GM12892 (cell line): ENCODE results near the gene ATXN1.

Experiments
- POLR2A ChIP-seq: IDR thresholded peaks from 2 replicates; pipeline ENCODE4 v1.6.1; 2011; ENCODE audit warnings: low read depth, low read length, control low read depth
- POLR2AphosphoS5 ChIP-seq: IDR thresholded peaks from 2 replicates; pipeline ENCODE4 v1.6.1; 2011; ENCODE audit warnings: low read depth, low read length, control low read depth
- TAF1 ChIP-seq: IDR thresholded peaks from 2 replicates; pipeline ENCODE4 v1.6.1; 2011; ENCODE audit warnings: low read depth, mild to moderate bottlenecking, control low read depth, low read length, borderline replicate concordance

DNA sequence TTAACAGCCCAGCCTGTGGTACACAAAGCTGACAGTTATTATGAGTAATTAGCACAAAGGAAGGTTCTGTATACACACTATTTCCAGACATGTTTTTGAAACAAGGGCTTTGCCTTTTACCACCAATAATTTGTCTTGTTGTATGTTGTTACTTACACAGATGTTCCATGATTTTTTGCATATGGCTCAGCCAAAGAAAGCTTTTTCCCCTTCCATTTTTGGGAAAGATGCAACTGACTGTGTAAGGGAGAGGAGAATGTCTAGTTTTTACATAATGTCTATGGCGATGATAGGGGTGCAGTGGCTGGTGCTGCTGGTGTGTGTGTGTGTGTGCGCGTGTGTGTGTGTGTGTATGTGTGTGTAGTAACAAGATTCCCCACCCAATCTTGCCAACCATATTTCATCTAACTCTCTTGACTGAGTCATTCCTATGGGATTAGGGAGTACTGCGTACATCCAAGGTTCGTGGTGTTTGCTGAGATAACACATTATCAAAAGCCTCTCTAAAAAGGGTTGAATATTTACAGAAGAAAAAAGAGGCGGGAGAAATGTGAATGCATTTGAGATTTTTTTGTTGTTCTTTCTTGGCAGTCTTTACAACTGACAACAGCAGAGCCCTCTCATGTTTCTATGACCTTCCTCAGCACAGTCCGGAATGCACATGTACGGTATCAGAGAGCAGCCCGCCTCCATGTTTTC lies 330.7 kb downstream of the ATXN1 start:
- TF ChIP-seq POLR2AphosphoS5 (no peak), POLR2A (no peak), TAF1 (no peak)
